ENCODE results near the gene CAMTA1.

DNA sequence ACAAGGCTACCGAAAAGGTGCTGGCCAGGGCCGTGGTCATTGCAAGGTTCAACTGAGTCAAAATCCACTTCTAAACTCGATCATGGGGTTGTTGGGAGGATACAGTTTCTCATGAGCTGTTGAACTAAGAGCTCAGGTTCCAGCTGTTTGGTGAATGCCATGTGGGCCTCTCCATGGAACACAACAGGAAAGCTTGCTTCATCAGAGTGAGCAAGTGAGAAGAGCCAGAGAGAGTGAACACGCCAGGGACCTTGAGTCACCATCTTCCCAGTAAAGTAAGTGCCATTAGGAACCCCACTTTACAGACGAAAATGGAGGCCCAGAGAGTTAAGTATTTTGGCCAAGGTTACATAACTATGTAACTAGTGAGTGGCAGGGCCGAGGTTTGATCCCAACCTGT, 510.7 kb downstream of the CAMTA1 start:
- TF ChIP-seq, protein P1, sequence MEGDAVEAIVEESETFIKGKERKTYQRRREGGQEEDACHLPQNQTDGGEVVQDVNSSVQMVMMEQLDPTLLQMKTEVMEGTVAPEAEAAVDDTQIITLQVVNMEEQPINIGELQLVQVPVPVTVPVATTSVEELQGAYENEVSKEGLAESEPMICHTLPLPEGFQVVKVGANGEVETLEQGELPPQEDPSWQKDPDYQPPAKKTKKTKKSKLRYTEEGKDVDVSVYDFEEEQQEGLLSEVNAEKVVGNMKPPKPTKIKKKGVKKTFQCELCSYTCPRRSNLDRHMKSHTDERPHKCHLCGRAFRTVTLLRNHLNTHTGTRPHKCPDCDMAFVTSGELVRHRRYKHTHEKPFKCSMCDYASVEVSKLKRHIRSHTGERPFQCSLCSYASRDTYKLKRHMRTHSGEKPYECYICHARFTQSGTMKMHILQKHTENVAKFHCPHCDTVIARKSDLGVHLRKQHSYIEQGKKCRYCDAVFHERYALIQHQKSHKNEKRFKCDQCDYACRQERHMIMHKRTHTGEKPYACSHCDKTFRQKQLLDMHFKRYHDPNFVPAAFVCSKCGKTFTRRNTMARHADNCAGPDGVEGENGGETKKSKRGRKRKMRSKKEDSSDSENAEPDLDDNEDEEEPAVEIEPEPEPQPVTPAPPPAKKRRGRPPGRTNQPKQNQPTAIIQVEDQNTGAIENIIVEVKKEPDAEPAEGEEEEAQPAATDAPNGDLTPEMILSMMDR (IDR thresholded peaks at IDR 0.05), result no peak
- TF ChIP-seq POLR2A (IDR thresholded peaks at IDR 0.05) (no peak), EP300 (IDR thresholded peaks at IDR 0.05) (no peak), POLR2AphosphoS5 (IDR thresholded peaks at IDR 0.05) (no peak)
